Neural crest cell (in vitro differentiated cells): Measurements from ENCODE around the gene SMOC1. TPM values are rescaled to one million over a fixed set of nuclear protein-coding genes. Genes with fewer than 3 reads are reported as not detected.

ENCODE experiments used
- DNase-seq: peaks from one replicate; pipeline ENCODE4 v3.0.0; 2021; ENCODE audit warnings: low read depth, mixed read lengths, low spot score
- H3K27ac Mint-ChIP-seq: one replicate; pipeline ENCODE4 v1.8.0; 2021; ENCODE audit warnings: mild to moderate bottlenecking, mixed read lengths; ENCODE audit not compliant: unreplicated experiment
- H3K27me3 Mint-ChIP-seq: 2 replicates; pipeline ENCODE4 v1.8.0; 2021; ENCODE audit warnings: low read depth, mild to moderate bottlenecking, mixed read lengths
- H3K36me3 Mint-ChIP-seq: 2 replicates; pipeline ENCODE4 v1.8.0; 2021; ENCODE audit warnings: low read depth, mild to moderate bottlenecking, mixed read lengths
- H3K4me1 Mint-ChIP-seq: 2 replicates; pipeline ENCODE4 v1.8.0; 2021; ENCODE audit warnings: mixed read lengths
- H3K4me3 Mint-ChIP-seq: one replicate; pipeline ENCODE4 v1.8.0; 2021; ENCODE audit warnings: mild to moderate bottlenecking, mixed read lengths
- H3K9me3 Mint-ChIP-seq: 2 replicates; pipeline ENCODE4 v1.8.0; 2021; ENCODE audit warnings: mixed read lengths
- CTCF ChIP-seq: fragments of 200-600 bp; sonication (generic); conservative IDR thresholded peaks from 2 replicates; pipeline ENCODE4 v1.5.0; 2021; ENCODE audit warnings: antibody characterized with exemption, mild to moderate bottlenecking
- long read RNA-seq: library from polyadenylated mRNA; unstranded; transcript quantifications from one replicate; pipeline ENCODE4 v2.0.0, GENCODE V29; 2020
- total RNA-seq: library from RNA; stranded (reverse); gene quantifications from 2 replicates; pipeline ENCODE4 v1.2.1, GENCODE V29; 2021

The SMOC1 gene, protein sequence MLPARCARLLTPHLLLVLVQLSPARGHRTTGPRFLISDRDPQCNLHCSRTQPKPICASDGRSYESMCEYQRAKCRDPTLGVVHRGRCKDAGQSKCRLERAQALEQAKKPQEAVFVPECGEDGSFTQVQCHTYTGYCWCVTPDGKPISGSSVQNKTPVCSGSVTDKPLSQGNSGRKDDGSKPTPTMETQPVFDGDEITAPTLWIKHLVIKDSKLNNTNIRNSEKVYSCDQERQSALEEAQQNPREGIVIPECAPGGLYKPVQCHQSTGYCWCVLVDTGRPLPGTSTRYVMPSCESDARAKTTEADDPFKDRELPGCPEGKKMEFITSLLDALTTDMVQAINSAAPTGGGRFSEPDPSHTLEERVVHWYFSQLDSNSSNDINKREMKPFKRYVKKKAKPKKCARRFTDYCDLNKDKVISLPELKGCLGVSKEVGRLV
- total RNA-seq = 189 and 203 TPM in 2 replicates
- long read RNA-seq, partial matches to known transcripts = 1 of 47 reads
- long read RNA-seq, other reads (novel, unspliced or antisense) = 46 of 47 reads

DNA sequence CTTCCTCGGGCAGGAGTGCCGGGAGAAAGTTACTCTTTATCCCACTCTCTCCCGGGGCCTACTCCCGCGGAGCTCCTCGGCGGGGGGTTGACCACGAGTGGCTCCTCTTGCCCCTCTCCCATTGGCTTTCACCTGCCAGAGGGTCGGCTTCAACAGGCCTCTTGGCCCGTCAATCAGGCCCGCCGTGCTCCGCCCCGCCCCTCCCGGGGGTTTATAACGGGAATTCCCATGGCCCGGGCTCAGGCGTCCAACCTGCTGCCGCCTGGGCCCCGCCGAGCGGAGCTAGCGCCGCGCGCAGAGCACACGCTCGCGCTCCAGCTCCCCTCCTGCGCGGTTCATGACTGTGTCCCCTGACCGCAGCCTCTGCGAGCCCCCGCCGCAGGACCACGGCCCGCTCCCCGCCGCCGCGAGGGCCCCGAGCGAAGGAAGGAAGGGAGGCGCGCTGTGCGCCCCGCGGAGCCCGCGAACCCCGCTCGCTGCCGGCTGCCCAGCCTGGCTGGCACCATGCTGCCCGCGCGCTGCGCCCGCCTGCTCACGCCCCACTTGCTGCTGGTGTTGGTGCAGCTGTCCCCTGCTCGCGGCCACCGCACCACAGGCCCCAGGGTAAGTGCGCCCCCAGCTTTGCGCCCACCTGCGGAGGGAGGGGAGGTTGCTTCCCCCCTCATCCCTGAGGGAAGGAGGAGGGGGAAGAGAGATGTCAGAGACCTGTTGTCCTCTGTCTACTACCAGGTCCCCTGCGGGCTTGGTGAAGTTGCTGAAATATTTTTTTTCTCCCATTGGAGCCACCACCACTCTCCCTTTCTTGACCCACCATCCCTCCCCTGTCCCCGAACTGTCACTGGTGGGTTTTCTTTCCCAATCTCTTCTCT, at the start of gene SMOC1:
SMOC1 (plus strand) TSS at position 242 of the 869 bp plus-strand sequence; CDS start at position 505, 263 bp downstream.
- peaks cover 59% of the 10 kb centered on the region for H3K4me1 Mint-ChIP-seq
- peaks cover 16% of the 10 kb centered on the region for H3K36me3 Mint-ChIP-seq
- peaks cover 4% of the 10 kb centered on the region for H3K9me3 Mint-ChIP-seq
- H3K27me3 Mint-ChIP-seq = no peaks in the 10 kb centered on the region
- TF ChIP-seq CTCF = no peak
- peak within 1 kb of the TSS; percentile 85 for H3K27ac Mint-ChIP-seq
- H3K4me3 Mint-ChIP-seq = peak within 1 kb of the TSS; percentile 89
- DNase-seq = peak; percentile 89

GRCh38 chr14:69838881-69839416, 40.3 kb upstream of the SMOC1 start:
- no peaks in the 10 kb centered on the region for H3K27me3 Mint-ChIP-seq
- no peaks in the 10 kb centered on the region for H3K36me3 Mint-ChIP-seq
- H3K9me3 Mint-ChIP-seq = no peaks in the 10 kb centered on the region
- no peak overlapping the region for H3K27ac Mint-ChIP-seq
- DNase-seq = no peak
- H3K4me3 Mint-ChIP-seq = no peak overlapping the region
- no peaks in the 10 kb centered on the region for H3K4me1 Mint-ChIP-seq
- no peak for TF ChIP-seq CTCF

GRCh38 chr14:69839661-69840060, 39.6 kb upstream of the SMOC1 start:
- H3K4me3 Mint-ChIP-seq = no peak overlapping the region
- TF ChIP-seq CTCF = no peak
- H3K4me1 Mint-ChIP-seq = no peaks in the 10 kb centered on the region
- no peak overlapping the region for H3K27ac Mint-ChIP-seq
- no peaks in the 10 kb centered on the region for H3K27me3 Mint-ChIP-seq
- no peaks in the 10 kb centered on the region for H3K9me3 Mint-ChIP-seq
- DNase-seq = no peak
- no peaks in the 10 kb centered on the region for H3K36me3 Mint-ChIP-seq

- no peak overlapping the region for H3K4me3 Mint-ChIP-seq
- no peaks in the 10 kb centered on the region for H3K9me3 Mint-ChIP-seq
- H3K36me3 Mint-ChIP-seq = no peaks in the 10 kb centered on the region
- no peak for DNase-seq
- H3K27ac Mint-ChIP-seq = no peak overlapping the region
- no peak for TF ChIP-seq CTCF
- no peaks in the 10 kb centered on the region for H3K27me3 Mint-ChIP-seq
- H3K4me1 Mint-ChIP-seq = peaks cover 13% of the 10 kb centered on the region
Measured at GRCh38 chr14:69841656-69842055, 37.6 kb upstream of the SMOC1 start.

DNA sequence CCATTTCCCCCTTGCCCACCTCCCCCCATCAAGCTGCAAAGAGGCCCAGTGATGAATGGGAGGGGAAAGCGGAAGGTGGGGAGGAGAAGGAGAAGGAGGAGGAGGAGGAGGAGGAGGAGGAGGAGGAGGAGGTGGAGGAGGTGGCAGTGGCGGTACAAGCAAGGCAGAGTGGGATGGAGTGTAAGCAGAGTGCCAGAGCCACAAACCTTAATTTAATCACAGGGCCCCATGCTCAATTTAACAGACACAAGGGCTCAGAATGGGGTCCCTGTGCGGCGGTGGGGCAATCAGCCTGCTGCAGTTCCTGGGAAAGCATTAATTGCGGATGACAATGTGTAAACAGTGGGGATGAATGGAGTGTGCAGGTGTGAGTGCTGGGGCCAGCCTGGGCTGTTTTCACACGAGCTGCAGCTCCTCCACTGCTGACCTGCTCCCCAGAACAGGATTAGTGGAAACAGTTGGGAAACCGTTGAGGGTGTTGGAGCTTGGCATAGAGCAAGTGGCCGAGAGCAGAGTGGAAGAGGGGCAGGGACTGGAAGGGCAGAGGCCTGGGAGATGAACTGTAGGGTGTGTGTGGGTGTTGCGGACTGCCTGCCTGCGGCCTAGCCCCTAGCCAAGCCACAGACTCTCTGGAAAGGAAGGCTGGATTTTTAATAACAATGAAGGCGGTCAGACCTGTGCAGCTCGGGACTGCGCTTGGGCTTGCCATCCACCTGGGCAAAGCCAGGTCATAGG, 36.4 kb upstream of the SMOC1 start:
- Mint-ChIP-seq H3K4me3 (no peak overlapping the region), H3K4me1 (peaks cover 20% of the 10 kb centered on the region), H3K36me3 (no peaks in the 10 kb centered on the region), H3K27me3 (no peaks in the 10 kb centered on the region), H3K9me3 (no peaks in the 10 kb centered on the region), H3K27ac (no peak overlapping the region)
- no peak for DNase-seq
- no peak for TF ChIP-seq CTCF
